ENCODE data around the gene TANC1.

DNA sequence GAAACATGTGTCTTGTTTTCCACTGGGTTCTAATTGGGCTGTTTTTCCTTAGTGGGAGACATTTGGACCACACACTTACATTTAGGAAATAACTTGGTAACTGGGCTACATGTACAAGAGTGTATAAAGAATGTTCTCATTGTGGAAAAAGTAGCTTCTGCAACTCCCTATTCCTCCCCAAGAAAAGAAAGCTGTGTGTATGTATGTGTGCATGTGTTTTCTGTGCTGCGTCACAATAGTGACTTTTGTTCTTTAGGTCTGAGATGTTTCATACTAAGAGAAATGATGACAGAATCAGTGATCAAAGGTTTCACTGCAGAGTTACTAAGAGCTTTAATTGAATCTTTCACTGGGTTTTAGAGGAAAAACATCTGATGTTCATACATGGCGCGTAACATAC lies 82.7 kb downstream of the TANC1 start:
- TF ChIP-seq, protein P1, sequence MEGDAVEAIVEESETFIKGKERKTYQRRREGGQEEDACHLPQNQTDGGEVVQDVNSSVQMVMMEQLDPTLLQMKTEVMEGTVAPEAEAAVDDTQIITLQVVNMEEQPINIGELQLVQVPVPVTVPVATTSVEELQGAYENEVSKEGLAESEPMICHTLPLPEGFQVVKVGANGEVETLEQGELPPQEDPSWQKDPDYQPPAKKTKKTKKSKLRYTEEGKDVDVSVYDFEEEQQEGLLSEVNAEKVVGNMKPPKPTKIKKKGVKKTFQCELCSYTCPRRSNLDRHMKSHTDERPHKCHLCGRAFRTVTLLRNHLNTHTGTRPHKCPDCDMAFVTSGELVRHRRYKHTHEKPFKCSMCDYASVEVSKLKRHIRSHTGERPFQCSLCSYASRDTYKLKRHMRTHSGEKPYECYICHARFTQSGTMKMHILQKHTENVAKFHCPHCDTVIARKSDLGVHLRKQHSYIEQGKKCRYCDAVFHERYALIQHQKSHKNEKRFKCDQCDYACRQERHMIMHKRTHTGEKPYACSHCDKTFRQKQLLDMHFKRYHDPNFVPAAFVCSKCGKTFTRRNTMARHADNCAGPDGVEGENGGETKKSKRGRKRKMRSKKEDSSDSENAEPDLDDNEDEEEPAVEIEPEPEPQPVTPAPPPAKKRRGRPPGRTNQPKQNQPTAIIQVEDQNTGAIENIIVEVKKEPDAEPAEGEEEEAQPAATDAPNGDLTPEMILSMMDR (IDR thresholded peaks at IDR 0.05): no peak
- no peak for TF ChIP-seq POLR2A (IDR thresholded peaks at IDR 0.05)
